Skin of body (tissue), 2 donors: ENCODE data around the gene LRRC71. TPM values are rescaled to one million over a fixed set of nuclear protein-coding genes. Genes with fewer than 3 reads are reported as not detected.
A peak's percentile ranks its signal among the peaks of the same experiment; 100 is the strongest.

Experiments used
- DNase-seq: peaks from one replicate; lab custom pipeline; 2025; lab: John Stamatoyannopoulos, UW
- total RNA-seq: library from RNA; depleted of rRNA; stranded (reverse); fragments of >200 nt; gene quantifications from one replicate; pipeline ENCODE4 v1.2.3, GENCODE V29; 2014

LRRC71 gene
- total RNA-seq, 1 donor from 2014 or later, result 0.20 TPM

DNA sequence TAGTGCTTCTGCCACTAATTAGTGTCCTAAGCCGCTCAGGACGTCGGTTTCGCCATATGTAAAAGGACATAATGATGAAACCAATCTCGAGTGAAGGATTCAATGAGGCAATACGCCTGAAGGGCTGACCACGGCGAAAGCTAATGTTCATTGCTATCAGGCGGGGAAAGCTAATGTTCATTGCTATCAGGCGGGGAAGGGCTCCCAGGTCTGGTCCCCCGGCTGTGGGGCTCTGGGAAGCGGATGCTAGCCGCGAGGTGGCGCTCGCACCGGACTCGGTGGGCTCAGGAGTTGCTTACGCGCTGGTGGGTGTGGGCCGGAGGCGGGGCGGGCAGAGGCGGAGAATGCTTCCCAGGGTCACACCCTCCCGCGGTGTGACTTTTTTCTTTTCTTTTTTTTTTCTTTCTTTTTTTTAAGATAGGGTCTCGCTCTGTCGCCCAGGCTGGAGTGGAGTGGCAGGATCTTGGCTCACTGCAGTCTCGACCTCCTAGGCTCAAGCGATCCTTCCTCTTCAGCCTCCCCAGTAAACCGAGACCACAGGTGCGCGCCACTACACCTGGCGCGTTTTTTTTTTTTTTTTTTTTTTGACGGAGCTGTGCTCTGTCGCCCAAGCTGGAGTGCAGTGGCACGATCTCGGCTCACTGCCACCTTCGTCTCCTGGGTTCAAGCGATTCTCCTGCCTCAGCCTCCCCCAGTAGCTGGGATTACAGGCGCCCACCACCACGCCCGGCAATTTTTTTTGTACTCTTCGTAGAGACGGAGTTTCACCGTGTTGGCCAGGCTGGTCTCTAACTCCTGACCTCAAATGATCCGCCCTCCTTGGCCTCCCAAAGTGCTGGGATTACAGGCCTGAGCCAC is 28.0 kb upstream of the LRRC71 start:
- DNase-seq, result peak; percentile 89

GRCh38 chr1:156893048-156893953 is 27.1 kb upstream of the LRRC71 start, which contains the start of gene PEAR1:
Gene PEAR1 (plus strand): TSS chr1:156893718. CDS start chr1:156903927, 10,209 bp downstream.
- peak; percentile 63 for DNase-seq

- DNase-seq, result no peak
Measured at GRCh38 chr1:156894001-156894400, 26.4 kb upstream of the LRRC71 start.

- DNase-seq, result peak; percentile 27
Measured at GRCh38 chr1:156894711-156895454, 25.5 kb upstream of the LRRC71 start.

DNA sequence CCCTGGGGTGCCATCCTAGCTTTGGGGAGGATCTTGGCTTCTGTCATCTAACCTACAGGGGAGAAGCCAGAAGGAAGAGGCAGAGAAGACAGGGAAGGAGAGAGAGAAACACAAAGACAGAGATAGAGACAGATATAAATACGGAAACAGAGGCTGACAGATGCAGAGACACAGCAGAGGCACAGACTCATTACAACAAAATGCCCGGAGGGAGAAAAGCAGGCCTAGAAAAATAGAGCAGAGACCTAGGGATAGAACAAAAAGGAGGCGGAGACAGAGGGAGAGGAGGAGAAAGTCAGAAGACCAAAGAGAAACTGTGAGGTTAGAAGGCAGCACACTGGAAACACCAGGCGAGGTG is 25.0 kb upstream of the LRRC71 start:
- no peak for DNase-seq

GRCh38 chr1:156895927-156896326 is 24.5 kb upstream of the LRRC71 start:
- no peak for DNase-seq

DNA sequence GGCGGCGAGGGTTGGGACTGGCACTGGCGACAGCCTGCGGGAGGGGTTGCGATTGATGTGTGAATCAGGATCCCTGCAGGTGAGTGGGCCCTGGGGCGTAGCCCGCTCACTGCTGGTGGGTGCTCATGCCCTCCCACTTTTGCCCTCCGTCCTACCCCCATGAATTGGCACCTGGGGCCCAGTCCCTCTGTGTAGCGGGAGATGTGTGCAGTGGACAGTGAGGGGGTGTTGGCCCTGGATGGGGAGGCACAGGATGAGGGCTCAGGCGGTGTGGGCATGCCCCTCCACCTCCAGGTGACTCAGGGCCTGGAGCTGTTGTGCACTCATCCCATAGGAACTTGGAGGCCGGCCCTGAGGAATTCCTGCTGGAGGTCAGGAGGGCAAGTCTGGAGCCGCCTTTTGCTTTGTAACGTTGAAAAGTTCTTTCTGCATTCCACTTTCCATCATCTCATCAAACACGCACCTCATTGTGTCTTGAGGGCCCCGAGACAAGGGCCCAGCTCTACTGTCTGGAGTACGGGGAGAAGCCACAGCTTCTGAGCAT is 23.9 kb upstream of the LRRC71 start:
- DNase-seq, result no peak

DNA sequence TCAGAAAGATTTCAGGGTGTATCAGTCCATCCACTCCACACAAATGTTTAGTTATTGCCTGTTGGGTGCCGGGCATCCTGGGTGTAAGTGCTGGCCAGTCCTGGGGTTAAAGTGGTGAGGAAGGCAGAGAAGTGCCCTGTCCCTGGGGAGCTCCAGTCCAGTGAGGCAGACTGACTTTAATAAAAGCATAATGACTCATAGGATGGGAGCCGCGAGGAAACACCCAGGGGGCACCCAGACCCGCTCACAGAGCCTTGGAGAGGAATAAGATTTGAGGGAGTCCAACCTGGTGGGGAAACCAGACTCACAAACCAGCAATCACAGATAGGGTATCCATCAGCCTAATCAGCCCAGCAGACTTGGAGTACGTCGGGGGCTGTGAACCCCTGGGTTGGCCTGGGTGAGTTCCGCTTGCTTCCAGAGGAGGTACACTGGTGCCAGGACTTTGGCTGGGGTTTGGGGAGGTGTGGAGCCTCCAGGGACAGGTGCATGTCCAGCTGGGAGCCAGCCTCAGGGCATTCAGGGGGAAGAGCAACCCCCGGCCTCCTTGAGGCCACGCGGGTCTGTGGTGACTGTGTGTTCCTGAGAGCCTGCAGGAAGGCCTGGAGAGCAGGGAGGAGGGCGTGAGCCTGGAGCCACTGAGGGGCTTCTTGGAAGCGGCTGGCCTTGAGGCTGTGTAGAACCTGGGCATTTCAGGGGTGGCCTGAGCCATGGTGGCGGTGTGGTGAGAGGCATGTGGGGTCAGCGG is 23.2 kb upstream of the LRRC71 start:
- no peak for DNase-seq

- DNase-seq, result peak; percentile 65
Measured at GRCh38 chr1:156898161-156898566, 22.3 kb upstream of the LRRC71 start.

DNA sequence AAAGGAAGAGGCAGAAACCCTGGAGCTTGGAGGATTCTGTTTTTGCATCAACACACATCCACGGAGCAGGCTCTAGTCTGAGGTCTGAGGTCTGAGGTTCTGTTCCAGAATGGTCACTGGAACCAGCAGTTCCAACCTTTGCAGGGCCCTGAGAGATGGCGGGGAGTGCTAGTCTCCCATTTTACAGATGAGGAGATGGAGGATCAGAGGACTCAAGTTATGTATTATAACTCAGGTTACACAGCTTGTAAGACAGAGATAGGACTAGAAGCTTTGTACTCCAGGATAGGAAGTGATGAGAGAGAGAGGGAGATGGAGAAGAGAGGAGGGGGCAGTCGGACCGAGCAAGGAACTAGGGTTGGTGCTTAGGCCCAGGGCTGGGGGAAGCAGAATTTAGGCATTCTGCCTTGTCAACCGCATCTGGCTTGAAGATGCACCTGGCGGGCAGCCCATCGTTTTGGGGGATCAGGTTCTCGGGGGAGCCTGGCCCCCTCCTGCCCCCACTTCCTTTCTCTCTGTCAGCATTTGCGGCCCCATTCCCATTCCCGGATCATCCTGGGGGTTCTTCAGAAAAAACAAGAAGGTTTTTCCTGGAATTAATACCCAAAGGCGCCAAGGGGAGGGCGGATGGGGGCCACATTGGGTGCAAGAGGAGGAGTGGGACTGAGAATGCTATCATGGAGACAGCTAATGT is 21.3 kb upstream of the LRRC71 start:
- no peak for DNase-seq

GRCh38 chr1:156899956-156900718 is 20.3 kb upstream of the LRRC71 start:
- DNase-seq, result peak; percentile 36

DNA sequence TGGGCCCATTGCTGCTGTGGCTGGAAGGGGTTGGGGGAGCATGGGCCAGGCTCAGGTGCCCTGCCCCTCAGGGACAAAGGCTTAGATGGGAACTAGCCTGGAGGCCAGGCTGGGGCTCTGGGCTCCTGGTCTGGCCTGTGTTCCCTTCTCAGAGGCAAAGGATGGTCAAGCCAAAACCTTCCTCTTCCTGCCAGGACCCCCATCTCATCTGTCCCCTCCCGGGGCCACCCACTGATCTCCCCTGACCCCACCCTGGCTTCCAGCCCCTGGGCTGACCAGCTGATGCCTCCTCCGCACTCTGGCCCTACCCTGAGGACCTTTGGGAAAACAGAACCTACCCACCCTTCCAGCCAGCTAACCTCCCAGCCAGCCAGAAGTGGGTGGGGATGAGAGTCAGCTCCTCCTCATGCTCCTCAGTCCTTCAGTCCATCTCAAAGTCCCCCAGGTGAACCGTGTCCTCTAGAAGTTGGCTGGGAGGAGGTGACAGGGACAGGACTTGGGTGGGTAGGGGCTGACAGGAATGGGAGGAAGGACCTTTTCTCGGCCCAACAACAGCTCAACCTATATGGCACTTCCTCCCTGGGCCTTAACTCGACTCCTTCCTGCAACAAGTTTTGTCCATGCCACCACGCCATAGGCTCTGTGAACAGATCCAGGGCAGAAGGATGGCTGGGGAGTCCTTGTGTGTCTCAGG is 19.4 kb upstream of the LRRC71 start:
- no peak for DNase-seq

DNA sequence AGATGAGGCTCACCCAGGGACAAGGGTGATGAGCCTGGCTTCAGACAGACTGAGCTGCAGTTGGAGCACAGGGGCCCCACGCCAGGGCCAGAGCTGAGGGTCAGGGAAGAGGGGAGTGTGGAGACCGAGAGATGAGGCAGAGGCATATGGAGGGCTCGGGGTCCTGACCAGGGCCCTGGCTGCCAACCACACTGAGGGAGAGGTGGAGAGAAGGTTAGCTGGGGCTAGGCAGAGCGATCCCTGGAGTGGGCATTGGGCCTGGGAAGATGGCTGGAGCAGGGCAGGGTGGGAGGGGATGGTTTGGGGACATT is 18.9 kb upstream of the LRRC71 start:
- no peak for DNase-seq

- DNase-seq, result no peak
Measured at GRCh38 chr1:156901966-156902915, 18.2 kb upstream of the LRRC71 start.

- no peak for DNase-seq
Measured at GRCh38 chr1:156903328-156904091, 16.9 kb upstream of the LRRC71 start.

DNA sequence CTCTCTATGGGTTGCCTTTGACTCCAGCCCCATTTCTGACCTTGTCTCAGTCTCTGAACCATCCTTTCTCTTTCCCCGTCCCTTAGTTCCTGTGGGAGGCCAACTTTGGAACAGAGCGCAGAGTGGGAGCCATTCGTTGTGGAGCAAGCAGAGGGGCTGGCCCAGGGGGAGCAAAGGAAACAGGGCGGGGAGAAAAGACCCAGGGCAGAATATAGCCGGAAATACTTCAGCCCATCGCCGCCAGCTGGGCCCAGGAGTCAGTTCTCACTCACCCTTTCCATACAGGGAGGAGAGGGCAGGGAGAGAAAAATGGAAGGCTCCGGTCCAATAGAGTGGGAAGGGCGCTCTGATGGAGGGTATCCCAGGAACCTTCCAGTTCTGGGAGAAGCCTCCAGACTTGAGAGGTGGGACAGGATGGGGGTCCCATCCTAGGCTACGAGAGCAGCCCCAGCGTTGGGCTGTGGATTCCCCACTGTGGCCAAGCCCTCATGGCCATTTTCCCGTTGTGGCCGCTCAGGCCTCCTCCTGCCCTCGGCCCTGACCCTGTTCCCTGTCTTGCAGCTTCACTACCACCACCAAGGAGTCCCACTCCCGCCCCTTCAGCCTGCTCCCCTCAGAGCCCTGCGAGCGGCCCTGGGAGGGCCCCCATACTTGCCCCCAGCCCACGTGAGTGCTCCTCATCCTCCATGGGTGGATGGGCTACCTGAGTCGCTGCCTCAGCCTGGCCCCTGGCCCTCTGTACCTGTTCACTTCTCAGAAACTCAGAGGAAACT is 16.1 kb upstream of the LRRC71 start:
- DNase-seq, result no peak
